ENCODE measurements around the gene PTPRD. TPM values are rescaled to one million over a fixed set of nuclear protein-coding genes. Genes with fewer than 3 reads are reported as not detected.

PTPRD gene
- total and polyA plus RNA-seq, 9 of the 15 experiments (the other 6 are each of a cell fraction or from before 2014, with no cell fraction given) = 0.11 TPM; not detected in 8

- Histone ChIP-seq H3K9ac (ENCODE audit: insufficient read depth in 1 of 2, low read depth in 2 of 2, low read length in 2 of 2) (no peak overlapping the region), H2AFZ (ENCODE audit: low read depth, low read length) (no peak overlapping the region), H4K20me1 (replicated peaks; ENCODE audit: control insufficient read depth, insufficient read depth, low read length) (no peaks in the 10 kb centered on the region), H3K4me1 (replicated peaks in 1 of 2; ENCODE audit: control insufficient read depth in 2 of 2, insufficient read depth in 2 of 2, low read length in 2 of 2) (no peaks in the 10 kb centered on the region), H3K79me2 (ENCODE audit: control insufficient read depth, insufficient read depth, low read length) (no peaks in the 10 kb centered on the region), H3K9me3 (replicated peaks; ENCODE audit: control insufficient read depth, insufficient read depth, low read depth, low read length) (no peaks in the 10 kb centered on the region), H3K36me3 (ENCODE audit: control insufficient read depth, insufficient read depth, low read length) (no peaks in the 10 kb centered on the region), H3K27ac (ENCODE audit: extremely low read depth, low read depth, low read length) (no peak overlapping the region), H3K4me3 (no peak overlapping the region), H3K4me2 (ENCODE audit: insufficient read depth, low read length) (no peak overlapping the region), H3K9me1 (ENCODE audit: control insufficient read depth, insufficient read depth, low read length) (no peaks in the 10 kb centered on the region), H3K27me3 (ENCODE audit: control insufficient read depth in 2 of 2, insufficient read depth in 2 of 2, low read length in 2 of 2) (no peaks in the 10 kb centered on the region)
- ATAC-seq (no peak), FAIRE-seq (no peak), DNase-seq (ENCODE audit: extremely low read depth in 1 of 4, low spot score in 3 of 4) (no peak)
- in situ Hi-C loops (cut with MboI) (no loop called here), intact Hi-C loops (cut with micrococcal nuclease) (no loop called here)
- ChIA-PET POLR2A (no interaction called here), CTCF (ENCODE audit: low intra/inter-chr PET ratio) (no interaction called here)
- no TSS peak for BruUV-seq (replicated peaks)
- no peak for TF ChIP-seq ZNF780A (CRISPR knock-in tag; IDR thresholded peaks at IDR 0.05)
Observed at GRCh38 chr9:10003047-10003446, 609.8 kb downstream of the PTPRD start.

- intact Hi-C loops (cut with micrococcal nuclease) = no loop called here
- Histone ChIP-seq H3K27ac (ENCODE audit: extremely low read depth, low read depth, low read length) (no peak overlapping the region), H3K79me2 (ENCODE audit: control insufficient read depth, insufficient read depth, low read length) (no peaks in the 10 kb centered on the region), H3K4me3 (no peak overlapping the region), H4K20me1 (replicated peaks; ENCODE audit: control insufficient read depth, insufficient read depth, low read length) (no peaks in the 10 kb centered on the region), H3K36me3 (ENCODE audit: control insufficient read depth, insufficient read depth, low read length) (no peaks in the 10 kb centered on the region), H2AFZ (ENCODE audit: low read depth, low read length) (no peak overlapping the region), H3K27me3 (ENCODE audit: control insufficient read depth in 2 of 2, insufficient read depth in 2 of 2, low read length in 2 of 2) (no peaks in the 10 kb centered on the region), H3K9me1 (ENCODE audit: control insufficient read depth, insufficient read depth, low read length) (no peaks in the 10 kb centered on the region), H3K4me2 (ENCODE audit: insufficient read depth, low read length) (no peak overlapping the region), H3K4me1 (replicated peaks in 1 of 2; ENCODE audit: control insufficient read depth in 2 of 2, insufficient read depth in 2 of 2, low read length in 2 of 2) (no peaks in the 10 kb centered on the region), H3K9me3 (replicated peaks; ENCODE audit: control insufficient read depth, insufficient read depth, low read depth, low read length) (no peaks in the 10 kb centered on the region), H3K9ac (ENCODE audit: insufficient read depth in 1 of 2, low read depth in 2 of 2, low read length in 2 of 2) (no peak overlapping the region)
- CTCF ChIA-PET (ENCODE audit: low intra/inter-chr PET ratio) = no interaction called here
- ATAC-seq (no peak), DNase-seq (ENCODE audit: extremely low read depth in 1 of 4, low spot score in 3 of 4) (no peak), FAIRE-seq (no peak)
- WGBS (ENCODE audit: insufficient coverage, low coverage, missing lambda C conversion rate) = 0% methylated on average over 5 of the region's 9 CpGs
- in situ Hi-C loops (cut with MboI) = no loop called here
- TF ChIP-seq MECOM (CRISPR knock-in tag; IDR thresholded peaks at IDR 0.05) (no peak), TAF7 (tag; IDR thresholded peaks at IDR 0.05) (no peak), MAX (CRISPR knock-in tag; IDR thresholded peaks at IDR 0.05) (no peak), HEY1 (CRISPR knock-in tag; IDR thresholded peaks at IDR 0.05; ENCODE audit: borderline replicate concordance) (no peak), NFYB (IDR thresholded peaks at IDR 0.05; ENCODE audit: extremely low read depth, insufficient read length) (no peak), IRF2 (CRISPR knock-in tag; IDR thresholded peaks at IDR 0.05) (no peak), ZNF12 (CRISPR knock-in tag; IDR thresholded peaks at IDR 0.05) (no peak), CBX1 (IDR thresholded peaks at IDR 0.05; ENCODE audit: low read depth) (no peak), MTF1 (CRISPR knock-in tag; IDR thresholded peaks at IDR 0.05; ENCODE audit: borderline replicate concordance) (no peak), GABPB1 (CRISPR knock-in tag; IDR thresholded peaks at IDR 0.05) (no peak)
- POLR2A ChIA-PET = interaction anchor here (0.6 kb wide), 1 partner anchor 1045 kb away, joined by 3 read pairs; no protein-coding TSS in a partner anchor
- no TSS peak for BruUV-seq (replicated peaks)
Observed at GRCh38 chr9:10000669-10001068, 612.1 kb downstream of the PTPRD start.
